Testis (tissue), 2 donors: ENCODE measurements around the gene RTKN.

Experiments
- CTCF ChIP-seq, 3 experiments: fragments of 450-650 bp in 2 of 3; fragments of 200-600 bp in 1 of 3; sonication (generic) in 1 of 3; IDR thresholded peaks; one replicate each; pipeline ENCODE4 v1.5.1; 2016 to 2019; ENCODE audit warnings: antibody characterized with exemption in 3 of 3, mild to moderate bottlenecking in 2 of 3, moderate library complexity in 1 of 3
- POLR2A ChIP-seq: fragments of 450-650 bp; IDR thresholded peaks from one replicate; pipeline ENCODE4 v1.6.1; 2017; ENCODE audit warnings: antibody characterized with exemption, mild to moderate bottlenecking, moderate library complexity

- no peak for TF ChIP-seq CTCF (IDR thresholded peaks at IDR 0.05)
- no peak for TF ChIP-seq POLR2A
Observed at GRCh38 chr2:74426181-74426758, 15.5 kb downstream of the RTKN start.
